Measurements from ENCODE around the gene BZW2. TPM values are rescaled to one million over a fixed set of nuclear protein-coding genes. Genes with fewer than 3 reads are reported as not detected.

BZW2 gene
- total and polyA plus RNA-seq, 2 of the 13 experiments (the other 11 are each of a cell fraction or from before 2014, with no cell fraction given) = 21.8 to 95.2 TPM

GRCh38 chr7:16637379-16637778 is 8.6 kb upstream of the BZW2 start:
- Histone ChIP-seq H4K20me1 (ENCODE audit: insufficient read depth, low read length) (no peaks in the 10 kb centered on the region), H3K4me3 (replicated peaks in 1 of 3; ENCODE audit: insufficient read depth in 1 of 3, low read depth in 2 of 3, low read length in 3 of 3) (no peak overlapping the region), H2AFZ (ENCODE audit: low read length) (no peak overlapping the region), H3K36me3 (replicated peaks in 1 of 2; ENCODE audit: control insufficient read depth in 1 of 2, insufficient read depth in 2 of 2, low read length in 2 of 2) (peaks cover 0 to 17% of the 10 kb centered on the region in 2 experiments; a peak in 2 of 5 replicates), H3K9ac (ENCODE audit: insufficient read depth, low read depth, low read length) (no peak overlapping the region), H3K79me2 (ENCODE audit: insufficient read depth, low read length) (peaks cover 11% of the 10 kb centered on the region), H3K4me2 (ENCODE audit: low read depth, low read length) (no peak overlapping the region), H3K9me3 (ENCODE audit: low read length) (no peaks in the 10 kb centered on the region), H3K4me1 (ENCODE audit: insufficient read depth, low read length) (peaks cover 19% of the 10 kb centered on the region; the same call in 1 of the 2 replicates), H3K27ac (ENCODE audit: extremely low read length, insufficient read depth, low read length) (no peak overlapping the region), H3K27me3 (ENCODE audit: control insufficient read depth in 1 of 2, insufficient read depth in 2 of 2, low read length in 2 of 2) (no peaks in the 10 kb centered on the region)
- DNase-seq (ENCODE audit: low spot score) = no peak
- ChIA-PET POLR2A (interaction anchor here (1.5 kb wide), 1 partner anchor 8 kb away, joined by 3 read pairs; the partner anchor contains the start of genes ANKMY2 and BZW2), CTCF (ENCODE audit: low intra/inter-chr PET ratio, low total read pairs) (no interaction called here)
- intact Hi-C loops (cut with micrococcal nuclease; ENCODE audit: unreplicated experiment) (no loop called here), in situ Hi-C loops (cut with HindIII; ENCODE audit: extremely low pct_ligation_motif_present, low pct_unique_long_range_greater_than_20kb) (no loop called here)
- TF ChIP-seq ZNF766 (CRISPR knock-in tag; IDR thresholded peaks at IDR 0.05; ENCODE audit: borderline replicate concordance) = no peak
- no peak for TF ChIP-seq MBNL3 (CRISPR knock-in tag; conservative IDR thresholded peaks at IDR 0.05)
- no peak for TF ChIP-seq SP2 (CRISPR knock-in tag; IDR thresholded peaks at IDR 0.05)
- TF ChIP-seq HNRNPL (IDR thresholded peaks at IDR 0.05; ENCODE audit: low read depth, low read length) = no peak
- TF ChIP-seq HIC2 (CRISPR knock-in tag; IDR thresholded peaks at IDR 0.05; ENCODE audit: low read depth) = no peak
- TF ChIP-seq ZFP91 (CRISPR knock-in tag; IDR thresholded peaks at IDR 0.05; ENCODE audit: borderline replicate concordance) = no peak
- TF ChIP-seq POGZ (CRISPR knock-in tag; IDR thresholded peaks at IDR 0.05) = no peak
- no peak for TF ChIP-seq MXD4 (CRISPR knock-in tag; IDR thresholded peaks at IDR 0.05)
- no peak for TF ChIP-seq POLR2G (IDR thresholded peaks at IDR 0.05; ENCODE audit: low read depth, low read length)
- ATAC-seq = no peak
- BruUV-seq (replicated peaks) = no TSS peak
- FAIRE-seq = no peak
- WGBS (ENCODE audit: low lambda C conversion rate) = 88% methylated on average over 5 of the region's 5 CpGs
